ENCODE data around the gene JUP. TPM values are rescaled to one million over a fixed set of nuclear protein-coding genes. Genes with fewer than 3 reads are reported as not detected.

JUP gene
- total and polyA plus RNA-seq, 10 donors: 13.7 to 73.1 (median 33.5) TPM

DNA sequence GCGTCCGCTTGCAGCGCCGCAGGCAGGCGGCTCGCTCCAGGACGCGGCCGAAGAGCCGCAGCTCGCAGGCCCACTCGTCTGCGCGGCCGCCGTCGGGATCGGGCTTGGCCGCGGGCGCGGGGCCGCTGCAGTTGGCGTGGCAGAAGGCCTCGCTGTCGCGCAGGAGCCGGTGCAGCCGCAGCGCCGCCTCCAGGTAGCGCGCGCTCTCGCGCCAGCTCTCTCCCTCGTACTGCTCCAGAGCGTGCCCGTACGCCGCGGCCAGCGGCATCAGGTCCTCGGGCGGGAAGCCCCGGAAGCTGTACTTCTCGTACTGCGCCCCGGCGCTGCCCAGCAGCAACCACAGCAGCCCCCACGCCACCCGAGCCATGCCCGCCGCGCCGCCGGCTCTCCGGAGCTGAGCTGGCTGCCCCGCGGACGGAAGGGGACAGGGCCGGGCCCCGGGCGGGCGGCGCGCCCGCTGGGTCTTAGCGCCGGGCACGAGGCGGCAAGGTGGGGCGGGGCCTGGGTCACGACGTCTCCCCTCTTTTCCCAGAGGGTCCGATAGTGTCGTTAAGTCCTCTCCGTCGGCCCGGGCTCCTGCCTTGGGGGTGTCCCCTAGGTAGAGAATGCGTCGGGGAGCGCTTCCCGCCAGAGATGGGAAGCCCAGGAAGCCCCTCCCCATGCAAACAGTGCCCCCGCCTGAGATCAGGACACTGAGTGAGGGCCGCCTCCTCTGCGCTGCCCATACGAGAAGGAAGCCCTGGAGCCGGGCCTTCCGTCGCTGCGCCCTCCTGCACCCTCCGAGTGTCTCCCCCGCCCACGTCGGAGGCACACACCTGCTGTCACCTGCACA lies 25.3 kb upstream of the JUP start, which contains the start of gene P3H4:
P3H4 (minus strand) TSS at position 401 of the 832 bp plus-strand sequence; CDS start at position 367, 34 bp downstream.
- Histone ChIP-seq H3K4me3 (peak within 1 kb of the TSS; percentile 64 to 89 (median 74)), H3K27ac (peak within 1 kb of the TSS in 7 of 8 donors; percentile 40 to 85 (median 69)), H3K9me3 (no peaks in the 10 kb centered on the region), H3K36me3 (no peaks in the 10 kb centered on the region), H3K27me3 (replicated peaks in 1 of 7) (peaks cover 0 to 31% (median 0%) of the 10 kb centered on the region in 7 donors), H3K4me1 (peaks cover 12 to 43% (median 29%) of the 10 kb centered on the region in 6 donors)
- intact Hi-C loops (cut with DNase I; ENCODE audit: low total_unique reads): no loop called here
- no peak for TF ChIP-seq POLR2A (IDR thresholded peaks at IDR 0.05)
- TF ChIP-seq POLR2AphosphoS5 (IDR thresholded peaks at IDR 0.05): peak; percentile 25 to 66 (median 64)
- TF ChIP-seq, protein P1, sequence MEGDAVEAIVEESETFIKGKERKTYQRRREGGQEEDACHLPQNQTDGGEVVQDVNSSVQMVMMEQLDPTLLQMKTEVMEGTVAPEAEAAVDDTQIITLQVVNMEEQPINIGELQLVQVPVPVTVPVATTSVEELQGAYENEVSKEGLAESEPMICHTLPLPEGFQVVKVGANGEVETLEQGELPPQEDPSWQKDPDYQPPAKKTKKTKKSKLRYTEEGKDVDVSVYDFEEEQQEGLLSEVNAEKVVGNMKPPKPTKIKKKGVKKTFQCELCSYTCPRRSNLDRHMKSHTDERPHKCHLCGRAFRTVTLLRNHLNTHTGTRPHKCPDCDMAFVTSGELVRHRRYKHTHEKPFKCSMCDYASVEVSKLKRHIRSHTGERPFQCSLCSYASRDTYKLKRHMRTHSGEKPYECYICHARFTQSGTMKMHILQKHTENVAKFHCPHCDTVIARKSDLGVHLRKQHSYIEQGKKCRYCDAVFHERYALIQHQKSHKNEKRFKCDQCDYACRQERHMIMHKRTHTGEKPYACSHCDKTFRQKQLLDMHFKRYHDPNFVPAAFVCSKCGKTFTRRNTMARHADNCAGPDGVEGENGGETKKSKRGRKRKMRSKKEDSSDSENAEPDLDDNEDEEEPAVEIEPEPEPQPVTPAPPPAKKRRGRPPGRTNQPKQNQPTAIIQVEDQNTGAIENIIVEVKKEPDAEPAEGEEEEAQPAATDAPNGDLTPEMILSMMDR (IDR thresholded peaks at IDR 0.05 in 8 of 11, conservative IDR thresholded peaks at IDR 0.05 in 3 of 11): peak in 9 of 11 experiments; percentile 43 to 83 (median 74)
- peak; percentile 93 for DNase-seq
- WGBS, 5 donors: 0 to 1% (median 1%) methylated on average over 31 to 96 of the region's 96 CpGs

DNA sequence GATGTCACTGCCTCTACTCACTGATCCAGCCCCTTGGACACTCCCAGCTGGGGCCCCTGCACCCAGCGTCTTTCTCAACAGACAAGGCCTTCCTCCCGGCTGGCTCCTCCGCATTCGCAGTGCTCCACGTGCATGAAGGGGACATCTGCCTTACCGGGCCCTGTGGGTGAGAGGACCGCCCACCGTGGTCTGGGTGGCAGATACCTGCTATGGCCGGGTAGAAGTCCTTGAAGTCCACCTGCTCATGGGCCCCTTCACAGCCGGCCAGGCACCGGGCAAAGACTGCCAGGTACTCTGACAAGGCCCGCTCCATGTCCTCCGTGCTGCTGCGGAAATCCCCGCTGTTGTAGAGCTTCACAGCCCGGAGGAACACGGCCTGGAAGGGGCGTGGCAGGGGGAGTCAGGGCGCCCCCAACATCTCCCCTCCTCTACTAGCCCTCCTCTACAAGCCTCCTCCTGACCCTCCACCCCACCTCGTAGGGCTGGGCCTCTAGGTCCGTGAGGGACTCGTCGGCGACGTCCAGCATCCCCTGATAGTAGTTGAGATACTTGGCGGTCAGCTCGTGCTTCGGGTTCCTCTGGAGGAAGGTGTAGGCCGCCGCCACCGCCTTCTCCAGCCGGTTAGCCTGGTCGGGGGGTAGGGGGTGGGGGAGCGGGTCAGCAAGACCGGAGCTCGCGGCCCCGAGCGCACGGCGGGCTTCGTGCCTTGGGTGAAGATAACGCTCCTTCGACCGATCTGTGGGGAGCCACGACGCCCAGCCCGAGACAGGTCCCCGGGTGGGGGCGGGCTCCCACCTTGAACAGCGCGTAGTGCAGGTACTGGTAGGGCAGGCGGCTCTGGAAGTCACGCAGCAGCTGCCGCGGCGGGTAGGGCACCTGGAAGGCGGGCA lies 24.4 kb upstream of the JUP start:
- peak overlapping the region in 6 of 8 donors; percentile 40 to 85 (median 68) for H3K27ac ChIP-seq
- 34 to 37% (median 36%) methylated on average over 27 to 58 of the region's 58 CpGs for WGBS, 5 donors
- intact Hi-C loops (cut with DNase I; ENCODE audit: low total_unique reads): no loop called here

DNA sequence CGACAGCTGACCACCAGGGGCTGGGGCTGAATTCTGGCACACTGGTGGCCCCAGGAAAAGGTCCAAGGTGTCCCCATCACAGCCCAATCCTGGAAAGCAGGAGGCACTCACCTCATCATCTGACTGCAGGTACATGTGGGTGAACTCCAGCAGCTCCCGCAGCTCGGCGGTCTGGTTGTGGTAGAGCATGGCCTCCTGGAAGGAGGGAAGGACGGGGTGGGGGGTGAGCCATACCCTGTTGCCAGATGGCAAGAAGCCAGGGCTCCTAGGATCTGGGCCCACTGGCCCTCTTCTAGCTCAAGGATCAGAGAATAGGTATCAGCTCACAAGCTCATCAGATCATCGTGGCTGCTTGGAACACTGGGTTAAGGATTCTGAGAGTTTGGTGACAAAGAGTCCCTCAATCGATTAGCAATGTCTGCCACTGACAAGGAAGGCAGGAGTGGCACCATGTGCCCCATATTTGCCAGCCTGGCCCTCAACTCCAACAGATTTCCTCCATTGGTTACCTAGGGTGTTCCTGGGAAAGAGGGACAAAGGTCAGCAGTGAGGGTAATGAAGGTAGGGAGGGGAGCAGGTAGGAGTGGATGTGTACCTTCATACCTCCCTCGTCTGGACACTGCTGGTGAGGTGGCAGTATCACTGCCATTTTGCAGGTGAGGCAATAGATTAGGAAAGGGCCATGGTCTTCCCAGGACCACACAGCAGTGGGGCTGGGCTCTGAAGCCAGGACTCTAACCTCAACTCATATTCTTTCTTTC lies 20.4 kb upstream of the JUP start:
- 88 to 92% (median 91%) methylated on average over 5 to 8 of the region's 8 CpGs for WGBS, 5 donors

More for the DNA sequence above, 24.4 kb upstream of the JUP start:
- Histone ChIP-seq H3K4me1 (peaks cover 12 to 43% (median 29%) of the 10 kb centered on the region in 6 donors), H3K4me3 (peak overlapping the region; percentile 64 to 89 (median 74)), H3K36me3 (no peaks in the 10 kb centered on the region), H3K9me3 (no peaks in the 10 kb centered on the region), H3K27me3 (replicated peaks in 1 of 7) (peaks cover 0 to 31% (median 0%) of the 10 kb centered on the region in 7 donors)
- DNase-seq: no peak
- no peak for TF ChIP-seq POLR2A (IDR thresholded peaks at IDR 0.05)
- TF ChIP-seq, protein P1 (IDR thresholded peaks at IDR 0.05 in 8 of 11, conservative IDR thresholded peaks at IDR 0.05 in 3 of 11): no peak
- no peak for TF ChIP-seq POLR2AphosphoS5 (IDR thresholded peaks at IDR 0.05)

More for the DNA sequence above, 20.4 kb upstream of the JUP start:
- no peaks in the 10 kb centered on the region for H3K9me3 ChIP-seq
- no peak overlapping the region for H3K27ac ChIP-seq
- peaks cover 8 to 40% (median 23%) of the 10 kb centered on the region in 6 donors for H3K4me1 ChIP-seq
- H3K36me3 ChIP-seq: no peaks in the 10 kb centered on the region
- intact Hi-C loops (cut with DNase I; ENCODE audit: low total_unique reads): no loop called here
- no peak overlapping the region for H3K4me3 ChIP-seq
- peaks cover 0 to 17% (median 0%) of the 10 kb centered on the region in 7 donors for H3K27me3 ChIP-seq (replicated peaks in 1 of 7)
- no peak for TF ChIP-seq POLR2AphosphoS5 (IDR thresholded peaks at IDR 0.05)
- TF ChIP-seq, protein P1 (IDR thresholded peaks at IDR 0.05 in 8 of 11, conservative IDR thresholded peaks at IDR 0.05 in 3 of 11): no peak
- no peak for TF ChIP-seq POLR2A (IDR thresholded peaks at IDR 0.05)
- DNase-seq: no peak
